GM23248 (cell line): ENCODE measurements around the gene MYO18B. TPM values are rescaled to one million over a fixed set of nuclear protein-coding genes. Genes with fewer than 3 reads are reported as not detected.

ENCODE experiments used
- DNase-seq: peaks from one replicate; pipeline ENCODE4 v3.0.0-alpha.2; 2015
- H2AFZ ChIP-seq: fragments of 200-600 bp; sonication (generic); 2 replicates; pipeline ENCODE4 v1.6.1; 2016; ENCODE audit warnings: antibody characterized with exemption
- H3F3A ChIP-seq: fragments of 200-600 bp; sonication (generic); 2 replicates; pipeline ENCODE4 v1.6.1; 2016; ENCODE audit warnings: mild to moderate bottlenecking, antibody characterized with exemption, mixed run types; ENCODE audit not compliant: insufficient read depth
- H3K27ac ChIP-seq: fragments of 200-600 bp; sonication (generic); 2 replicates; pipeline ENCODE4 v1.5.1; 2016; ENCODE audit warnings: mild to moderate bottlenecking
- H3K27me3 ChIP-seq: fragments of 200-600 bp; sonication (generic); replicated peaks from 2 replicates; pipeline ENCODE4 v1.6.1; 2016; ENCODE audit warnings: mild to moderate bottlenecking; ENCODE audit not compliant: insufficient read depth
- H3K36me3 ChIP-seq: fragments of 200-600 bp; sonication (generic); 2 replicates; pipeline ENCODE4 v1.6.1; 2016; ENCODE audit warnings: low read depth, mild to moderate bottlenecking
- H3K4me1 ChIP-seq: fragments of 200-600 bp; sonication (generic); 2 replicates; pipeline ENCODE4 v1.6.1; 2016; ENCODE audit warnings: mild to moderate bottlenecking; ENCODE audit not compliant: insufficient read depth
- H3K4me2 ChIP-seq: fragments of 200-600 bp; sonication (generic); one replicate; pipeline ENCODE4 v1.6.1; 2016; ENCODE audit warnings: mild to moderate bottlenecking; ENCODE audit not compliant: unreplicated experiment
- H3K4me3 ChIP-seq: fragments of 200-600 bp; sonication (generic); 2 replicates; pipeline ENCODE4 v1.5.1; 2016; ENCODE audit warnings: mild to moderate bottlenecking
- H3K79me2 ChIP-seq: fragments of 200-600 bp; sonication (generic); 2 replicates; pipeline ENCODE4 v1.6.1; 2016; ENCODE audit warnings: mild to moderate bottlenecking; ENCODE audit not compliant: insufficient read depth
- H3K9ac ChIP-seq: fragments of 200-600 bp; sonication (generic); 2 replicates; pipeline ENCODE4 v1.6.1; 2016; ENCODE audit warnings: mild to moderate bottlenecking
- H3K9me2 ChIP-seq: fragments of 200-600 bp; sonication (generic); 2 replicates; pipeline ENCODE4 v1.6.1; 2016; ENCODE audit warnings: mixed run types, mild to moderate bottlenecking, moderate library complexity; ENCODE audit not compliant: insufficient read depth
- H3K9me3 ChIP-seq: fragments of 200-600 bp; sonication (generic); one replicate; pipeline ENCODE4 v1.6.1; 2017; ENCODE audit warnings: low read depth
- H4K20me1 ChIP-seq: fragments of 200-600 bp; sonication (generic); 2 replicates; pipeline ENCODE4 v1.6.0; 2016; ENCODE audit not compliant: insufficient read depth
- EZH2 ChIP-seq: fragments of 200-600 bp; sonication (generic); IDR thresholded peaks from 2 replicates; pipeline ENCODE4 v1.6.1; 2018; ENCODE audit warnings: antibody characterized with exemption, mild to moderate bottlenecking; ENCODE audit not compliant: insufficient read depth, poor library complexity, severe bottlenecking
- EZH2phosphoT487 ChIP-seq: fragments of 200-600 bp; sonication (generic); IDR thresholded peaks from 2 replicates; pipeline ENCODE4 v1.6.1; 2018; ENCODE audit warnings: antibody characterized with exemption, moderate library complexity, mild to moderate bottlenecking, low read depth; ENCODE audit not compliant: insufficient read depth
- WGBS, 2 experiments: methylation state at CpG; one replicate each; pipeline ENCODE4 v1.1.6; 2015 to 2017; ENCODE audit warnings: low lambda C conversion rate in 2 of 2, low coverage in 1 of 2; ENCODE audit errors: missing lambda C conversion rate in 2 of 2; 5-methylcytosine and 5-hydroxymethylcytosine counted together
- in situ Hi-C: fragments of 300-500 bp; cut with MboI; formaldehyde crosslinking; loops from 2 replicates; pipeline ENCODE4 v1.15.0; 2020
- polyA plus RNA-seq: library from polyadenylated mRNA; unstranded; fragments of >200 nt; fragmentation: Nextera tagmentation; extraction: Ambion mirVana; gene quantifications from 2 replicates; pipeline ENCODE4 v1.2.1, GENCODE V29; 2016
- total RNA-seq: library from RNA; depleted of rRNA; stranded (reverse); fragments of >200 nt; shearing (Covaris generic); gene quantifications from 2 replicates; pipeline ENCODE4 v1.2.3, GENCODE V29; 2014

MYO18B gene
- total and polyA plus RNA-seq, 2 experiments from 2014 or later = not detected

DNA sequence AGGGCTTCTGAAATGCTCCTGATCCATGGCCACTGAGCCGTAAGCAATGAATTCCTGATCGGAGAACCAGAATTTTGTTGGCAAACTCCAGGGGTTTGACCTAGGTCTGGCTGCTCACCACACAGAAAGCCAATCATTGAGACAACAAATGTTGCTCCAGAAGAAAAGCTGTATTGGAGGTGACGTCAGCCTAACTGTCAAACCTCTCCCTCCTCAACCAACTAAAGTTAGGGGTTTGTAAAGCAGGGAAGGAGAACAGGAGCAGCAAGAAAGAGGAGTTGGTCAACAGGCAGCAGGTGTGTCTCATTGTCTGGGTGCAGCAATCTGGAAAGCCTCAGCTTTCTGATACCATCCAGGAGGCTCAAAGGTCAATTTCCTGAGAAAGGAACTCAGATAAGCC lies 293.5 kb downstream of the MYO18B start:
- TF ChIP-seq EZH2 (no peak), EZH2phosphoT487 (no peak)

DNA sequence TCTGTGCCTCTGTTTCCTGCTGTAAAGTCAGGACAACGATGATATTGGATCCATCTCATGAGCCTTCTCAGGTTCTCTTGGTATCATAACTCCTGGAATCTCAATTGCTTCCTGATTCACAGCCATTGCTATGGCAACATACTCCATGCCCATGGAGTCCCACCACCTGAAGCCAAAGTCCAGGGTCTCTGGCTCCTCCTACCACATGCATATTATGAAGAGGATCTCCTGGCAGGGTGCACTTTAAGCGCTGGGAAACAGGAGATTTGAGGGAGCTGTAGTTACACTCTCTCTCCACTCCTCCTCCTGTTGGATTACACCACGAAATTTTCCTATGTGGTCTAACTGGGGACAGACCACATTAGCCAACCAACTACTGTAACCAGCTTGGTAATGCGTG lies 296.4 kb downstream of the MYO18B start:
- Histone ChIP-seq H3K4me2 (no peak overlapping the region), H3K79me2 (no peaks in the 10 kb centered on the region), H3K4me3 (no peak overlapping the region), H2AFZ (no peak overlapping the region), H3K27me3 (no peaks in the 10 kb centered on the region), H3K9me3 (no peaks in the 10 kb centered on the region), H4K20me1 (no peaks in the 10 kb centered on the region), H3K9ac (no peak overlapping the region), H3F3A (no peaks in the 10 kb centered on the region), H3K4me1 (no peaks in the 10 kb centered on the region), H3K27ac (no peak overlapping the region), H3K36me3 (no peaks in the 10 kb centered on the region), H3K9me2 (no peaks in the 10 kb centered on the region)
- 1 to 3% methylated on average over 4 of the region's 4 CpGs for WGBS, 2 experiments
- TF ChIP-seq EZH2phosphoT487 (no peak), EZH2 (no peak)
- in situ Hi-C loops = no loop called here
- no peak for DNase-seq

More for the DNA sequence above, 293.5 kb downstream of the MYO18B start:
- Histone ChIP-seq H3K36me3 (no peaks in the 10 kb centered on the region), H4K20me1 (no peaks in the 10 kb centered on the region), H3K4me1 (no peaks in the 10 kb centered on the region), H3K9me2 (no peaks in the 10 kb centered on the region), H3K9ac (no peak overlapping the region), H2AFZ (no peak overlapping the region), H3K27me3 (no peaks in the 10 kb centered on the region), H3K27ac (no peak overlapping the region), H3F3A (no peaks in the 10 kb centered on the region), H3K4me3 (no peak overlapping the region), H3K79me2 (no peaks in the 10 kb centered on the region), H3K9me3 (no peaks in the 10 kb centered on the region), H3K4me2 (no peak overlapping the region)
- in situ Hi-C loops = no loop called here
- no peak for DNase-seq
- 35 to 48% methylated on average over 3 of the region's 3 CpGs for WGBS, 2 experiments

- Histone ChIP-seq H3K9ac (no peak overlapping the region), H3K36me3 (no peaks in the 10 kb centered on the region), H3K9me2 (no peaks in the 10 kb centered on the region), H3K27ac (no peak overlapping the region), H3F3A (no peaks in the 10 kb centered on the region), H2AFZ (no peak overlapping the region), H4K20me1 (no peaks in the 10 kb centered on the region), H3K9me3 (no peaks in the 10 kb centered on the region), H3K4me1 (no peaks in the 10 kb centered on the region), H3K79me2 (no peaks in the 10 kb centered on the region), H3K4me3 (no peak overlapping the region), H3K27me3 (no peaks in the 10 kb centered on the region), H3K4me2 (no peak overlapping the region)
- in situ Hi-C loops = no loop called here
- 3 to 5% methylated on average over 4 of the region's 4 CpGs for WGBS, 2 experiments
- no peak for DNase-seq
- no peak for TF ChIP-seq EZH2phosphoT487
- no peak for TF ChIP-seq EZH2
Observed at GRCh38 chr22:26041931-26042330, 299.9 kb downstream of the MYO18B start.

GRCh38 chr22:26043031-26043430 lies 301.0 kb downstream of the MYO18B start:
- no peaks in the 10 kb centered on the region for H3K36me3 ChIP-seq
- H4K20me1 ChIP-seq = no peaks in the 10 kb centered on the region
- no peaks in the 10 kb centered on the region for H3K79me2 ChIP-seq
- H3K27ac ChIP-seq = no peak overlapping the region
- H3K9me2 ChIP-seq = no peaks in the 10 kb centered on the region
- no peaks in the 10 kb centered on the region for H3K27me3 ChIP-seq
- DNase-seq = no peak
- no peaks in the 10 kb centered on the region for H3F3A ChIP-seq
- no peak overlapping the region for H3K4me2 ChIP-seq
- 30 to 34% methylated on average over 2 of the region's 2 CpGs for WGBS, 2 experiments
- H3K4me3 ChIP-seq = no peak overlapping the region
- H3K4me1 ChIP-seq = no peaks in the 10 kb centered on the region
- no peak for TF ChIP-seq EZH2
- TF ChIP-seq EZH2phosphoT487 = no peak
- H2AFZ ChIP-seq = no peak overlapping the region
- no peak overlapping the region for H3K9ac ChIP-seq
- H3K9me3 ChIP-seq = no peaks in the 10 kb centered on the region
- in situ Hi-C loops = no loop called here

- Histone ChIP-seq H4K20me1 (no peaks in the 10 kb centered on the region), H3K27me3 (no peaks in the 10 kb centered on the region), H3K9me2 (no peaks in the 10 kb centered on the region), H3K4me3 (no peak overlapping the region), H3K79me2 (no peaks in the 10 kb centered on the region), H3K9me3 (no peaks in the 10 kb centered on the region), H3K4me2 (no peak overlapping the region), H3K27ac (no peak overlapping the region), H3K36me3 (no peaks in the 10 kb centered on the region), H2AFZ (no peak overlapping the region), H3K4me1 (no peaks in the 10 kb centered on the region), H3K9ac (no peak overlapping the region), H3F3A (no peaks in the 10 kb centered on the region)
- no peak for TF ChIP-seq EZH2
- no peak for TF ChIP-seq EZH2phosphoT487
- WGBS, 2 experiments = 16 to 29% methylated on average over 2 of the region's 2 CpGs
- in situ Hi-C loops = no loop called here
- no peak for DNase-seq
Observed at GRCh38 chr22:26045051-26045450, 303.1 kb downstream of the MYO18B start.
